ENCODE results near the gene ZNF236.
A peak's percentile ranks its signal among the peaks of the same experiment; 100 is the strongest.

Gene ZNF236

GRCh38 chr18:76834379-76834778 lies 12.0 kb downstream of the ZNF236 start:
- TF ChIP-seq CTCF (IDR thresholded peaks at IDR 0.05): no peak
- no peaks in the 10 kb centered on the region for H3K36me3 ChIP-seq
- H3K4me1 ChIP-seq: peaks cover 0 to 33% (median 5%) of the 10 kb centered on the region in 4 donors
- H3K27ac ChIP-seq: no peak overlapping the region
- intact Hi-C loops (cut with DNase I; ENCODE audit: low total_unique reads): no loop called here
- no peak for DNase-seq
- H3K27me3 ChIP-seq: no peaks in the 10 kb centered on the region
- no peak overlapping the region for H3K4me3 ChIP-seq
- no peaks in the 10 kb centered on the region for H3K9me3 ChIP-seq

GRCh38 chr18:76835380-76835779 lies 13.0 kb downstream of the ZNF236 start:
- H3K27me3 ChIP-seq: no peaks in the 10 kb centered on the region
- DNase-seq: no peak
- TF ChIP-seq CTCF (IDR thresholded peaks at IDR 0.05): no peak
- no peaks in the 10 kb centered on the region for H3K36me3 ChIP-seq
- H3K4me1 ChIP-seq: peaks cover 0 to 29% (median 3%) of the 10 kb centered on the region in 4 donors
- H3K27ac ChIP-seq: no peak overlapping the region
- no peaks in the 10 kb centered on the region for H3K9me3 ChIP-seq
- intact Hi-C loops (cut with DNase I; ENCODE audit: low total_unique reads): no loop called here
- no peak overlapping the region for H3K4me3 ChIP-seq

- TF ChIP-seq CTCF (IDR thresholded peaks at IDR 0.05): no peak
- H3K4me1 ChIP-seq: peaks cover 0 to 29% (median 3%) of the 10 kb centered on the region in 4 donors
- H3K4me3 ChIP-seq: peak overlapping the region in 1 of 2 donors; percentile 24
- peak overlapping the region; percentile 35 to 48 for H3K27ac ChIP-seq
- no peaks in the 10 kb centered on the region for H3K36me3 ChIP-seq
- no peak for DNase-seq
- intact Hi-C loops (cut with DNase I; ENCODE audit: low total_unique reads): no loop called here
- no peaks in the 10 kb centered on the region for H3K27me3 ChIP-seq
- no peaks in the 10 kb centered on the region for H3K9me3 ChIP-seq
Measured at GRCh38 chr18:76837071-76837470, 14.7 kb downstream of the ZNF236 start.

- H3K36me3 ChIP-seq: no peaks in the 10 kb centered on the region
- no peaks in the 10 kb centered on the region for H3K27me3 ChIP-seq
- H3K9me3 ChIP-seq: no peaks in the 10 kb centered on the region
- H3K4me1 ChIP-seq: peaks cover 0 to 29% (median 3%) of the 10 kb centered on the region in 4 donors
- no peak for DNase-seq
- H3K4me3 ChIP-seq: no peak overlapping the region
- intact Hi-C loops (cut with DNase I; ENCODE audit: low total_unique reads): no loop called here
- TF ChIP-seq CTCF (IDR thresholded peaks at IDR 0.05): no peak
- H3K27ac ChIP-seq: peak overlapping the region; percentile 33 to 48
Measured at GRCh38 chr18:76838182-76838581, 15.8 kb downstream of the ZNF236 start.

- Histone ChIP-seq H3K27ac (peak overlapping the region in 1 of 2 donors; percentile 48), H3K4me1 (peaks cover 0 to 29% (median 3%) of the 10 kb centered on the region in 4 donors), H3K36me3 (no peaks in the 10 kb centered on the region), H3K9me3 (no peaks in the 10 kb centered on the region), H3K4me3 (no peak overlapping the region), H3K27me3 (no peaks in the 10 kb centered on the region)
- intact Hi-C loops (cut with DNase I; ENCODE audit: low total_unique reads): no loop called here
- DNase-seq: no peak
- TF ChIP-seq CTCF (IDR thresholded peaks at IDR 0.05): no peak
Measured at GRCh38 chr18:76839086-76839794, 16.9 kb downstream of the ZNF236 start.
